ENCODE data around the gene CCDC183.
"Not testable (repeated sequence)": the region's sequence is repeated elsewhere in the genome, so short reads cannot be mapped to it uniquely, and the experiment has no call there.

CCDC183 gene

DNA sequence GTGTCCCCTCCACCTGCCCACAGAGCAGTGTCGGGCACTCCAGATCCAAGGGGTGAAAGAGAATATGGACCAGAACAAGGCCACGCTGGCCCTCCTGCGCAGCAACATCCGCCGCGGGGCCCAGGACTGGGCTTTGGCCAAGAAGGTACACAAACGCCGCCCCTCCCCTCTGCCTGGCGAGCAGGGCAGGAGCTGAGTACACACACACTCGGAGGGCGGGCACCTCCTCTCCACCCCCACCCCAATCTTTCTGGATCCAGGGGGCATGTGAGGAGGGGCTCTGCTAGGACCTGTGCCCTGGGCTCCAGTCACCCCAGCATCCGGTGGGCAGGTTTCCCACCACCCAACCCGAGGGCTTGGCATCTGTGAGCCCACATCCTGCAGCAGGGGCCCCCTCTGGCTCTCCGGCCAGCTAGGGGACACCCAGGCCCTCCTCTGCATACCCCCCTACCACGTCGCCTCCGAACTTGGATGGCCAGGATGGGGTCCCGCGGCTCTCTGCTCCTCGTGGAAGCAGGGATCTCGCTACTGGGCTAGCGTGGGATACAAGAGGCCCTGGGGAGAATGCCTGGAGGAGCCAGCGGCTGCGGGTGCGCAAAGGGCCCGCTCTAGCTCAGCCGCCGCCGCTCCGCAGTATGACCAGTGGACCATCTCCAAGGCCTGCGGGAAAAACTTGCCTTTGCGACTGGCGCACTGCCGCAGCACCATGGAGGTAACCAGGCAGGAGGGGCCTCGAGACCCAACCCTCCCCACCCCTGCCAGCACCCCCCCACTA, 3.1 kb downstream of the CCDC183 start:
- DNase-seq (ENCODE audit: low read depth in 1 of 2, low spot score in 1 of 2), result no peak

GRCh38 chr9:136799854-136800657, 3.9 kb downstream of the CCDC183 start:
- peak; percentile 80 to 85 for DNase-seq (ENCODE audit: low read depth in 1 of 2, low spot score in 1 of 2)

GRCh38 chr9:136802321-136802720, 6.2 kb downstream of the CCDC183 start:
- DNase-seq (ENCODE audit: low read depth in 1 of 2, low spot score in 1 of 2), result no peak

DNA sequence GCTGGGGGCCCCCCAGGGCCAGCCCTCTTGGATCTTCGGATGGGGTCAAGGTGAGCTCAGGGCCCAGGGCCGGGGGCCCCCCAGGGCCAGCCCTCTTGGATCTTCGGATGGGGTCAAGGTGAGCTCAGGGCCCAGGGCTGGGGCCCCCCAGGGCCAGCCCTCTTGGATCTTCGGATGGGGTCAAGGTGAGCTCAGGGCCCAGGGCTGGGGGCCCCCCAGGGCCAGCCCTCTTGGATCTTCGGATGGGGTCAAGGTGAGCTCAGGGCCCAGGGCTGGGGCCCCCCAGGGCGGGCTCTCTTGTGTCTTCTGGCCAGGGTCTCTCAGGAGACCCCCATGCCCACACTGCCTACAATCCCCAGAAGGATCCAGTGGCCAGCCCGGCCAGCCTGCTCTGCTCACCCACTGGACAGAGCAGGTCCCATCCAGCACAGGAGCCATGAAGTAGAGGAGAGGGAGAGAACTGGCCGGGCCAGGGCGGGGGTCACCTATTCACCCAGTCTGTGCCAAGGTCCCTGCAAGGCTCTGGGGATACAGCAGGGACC, 6.9 kb downstream of the CCDC183 start:
- not testable (repeated sequence) for DNase-seq (ENCODE audit: low read depth in 1 of 2, low spot score in 1 of 2)

DNA sequence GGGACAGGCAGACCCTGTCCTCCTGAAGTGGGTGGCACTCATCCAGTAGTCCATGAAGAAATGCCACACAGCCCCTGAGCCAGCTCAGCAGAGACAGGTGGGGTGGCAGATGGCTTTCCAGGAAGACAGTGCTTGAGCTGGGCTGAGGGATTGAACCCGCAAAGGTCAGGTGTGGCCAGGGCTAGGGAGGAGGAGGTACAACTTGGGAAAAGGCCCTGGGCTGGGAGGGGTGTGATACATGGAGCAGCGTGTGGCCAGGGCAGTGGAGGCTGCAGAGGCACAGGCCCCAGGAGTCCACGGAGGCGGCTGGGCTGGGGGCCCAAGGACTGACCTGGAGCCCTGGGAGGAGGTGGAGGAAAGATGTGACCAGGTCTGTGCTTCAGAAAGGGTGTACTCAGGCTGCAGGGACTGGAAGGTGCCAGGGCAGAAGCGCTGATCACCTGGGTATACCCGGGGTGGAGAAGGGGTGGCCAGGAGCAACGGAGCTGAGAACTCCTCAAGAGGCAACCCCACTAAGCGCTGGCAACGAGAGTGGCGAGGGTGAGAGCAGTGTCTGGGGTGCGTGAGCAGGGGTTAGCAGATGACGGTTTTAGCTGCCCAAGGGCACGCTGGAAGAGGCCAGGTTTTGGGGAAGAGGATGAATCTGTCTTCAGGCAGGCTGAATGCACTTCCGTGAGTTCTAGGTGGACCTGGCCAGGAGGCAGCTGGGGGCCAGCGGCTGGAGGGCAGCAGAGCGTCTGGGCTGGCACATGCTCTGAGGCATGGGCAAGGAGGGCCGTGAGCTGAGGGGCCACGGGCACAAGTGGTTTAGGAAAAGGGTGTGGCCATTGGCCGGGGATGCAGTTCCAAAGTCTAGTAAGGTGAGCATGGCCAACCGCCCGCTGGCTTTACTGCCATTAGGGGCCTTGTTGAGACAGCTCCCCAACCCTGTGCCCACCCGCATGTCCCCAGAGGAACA, 7.7 kb downstream of the CCDC183 start:
- DNase-seq (ENCODE audit: low read depth in 1 of 2, low spot score in 1 of 2), result no peak

DNA sequence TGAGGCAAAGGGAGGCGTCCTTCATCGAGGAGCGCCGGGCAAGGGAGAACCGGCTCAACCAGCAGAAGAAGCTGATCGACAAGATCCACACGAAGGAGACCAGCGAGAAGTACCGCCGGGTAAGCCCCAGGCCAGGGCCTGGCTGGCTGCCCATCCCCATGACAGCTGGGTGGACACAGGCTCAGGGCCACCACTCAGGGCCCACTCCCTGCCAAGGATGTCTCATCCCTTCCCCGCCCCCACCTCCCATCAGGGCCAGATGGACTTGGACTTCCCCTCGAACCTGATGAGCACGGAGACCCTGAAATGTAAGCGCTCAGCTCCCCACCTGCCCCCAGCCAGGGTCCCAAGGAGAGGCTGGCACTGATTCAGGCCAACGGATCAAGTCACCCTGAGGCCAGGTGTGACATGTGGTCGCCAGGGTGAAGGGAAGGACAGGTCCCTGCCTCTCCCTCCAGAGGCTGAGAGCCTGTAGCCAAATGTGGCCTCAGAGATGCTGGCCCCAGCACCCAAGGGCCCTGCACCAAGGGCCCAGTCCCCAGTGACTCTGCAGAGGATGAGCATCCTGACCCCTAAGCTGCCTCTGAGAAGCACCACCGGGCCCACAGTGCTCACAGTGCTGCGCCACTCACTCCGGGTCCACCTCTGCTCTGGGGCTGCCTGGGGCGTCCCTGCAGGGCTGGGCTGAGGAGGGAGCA, 8.5 kb downstream of the CCDC183 start:
- DNase-seq (ENCODE audit: low read depth in 1 of 2, low spot score in 1 of 2), result no peak

GRCh38 chr9:136805207-136805740, 9.1 kb downstream of the CCDC183 start:
- DNase-seq (ENCODE audit: low read depth in 1 of 2, low spot score in 1 of 2), result no peak

DNA sequence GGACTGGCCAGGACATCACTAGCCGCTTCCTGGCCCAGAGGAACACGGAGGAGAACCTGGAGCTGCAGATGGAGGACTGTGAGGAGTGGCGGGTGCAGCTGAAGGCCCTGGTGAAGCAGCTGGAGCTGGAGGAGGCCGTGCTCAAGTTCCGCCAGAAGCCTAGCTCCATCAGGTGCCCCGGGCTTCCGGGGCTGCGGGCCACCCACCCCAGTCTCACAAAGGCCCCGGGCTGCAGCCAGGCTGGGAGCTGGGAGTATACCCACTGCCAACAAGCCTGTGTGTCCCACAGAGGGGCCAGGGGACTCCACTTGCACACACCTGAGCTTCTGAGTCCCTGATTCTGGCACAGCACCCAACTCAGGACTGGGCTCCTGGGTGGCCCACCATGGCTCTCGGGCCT, 9.9 kb downstream of the CCDC183 start:
- DNase-seq (ENCODE audit: low read depth in 1 of 2, low spot score in 1 of 2), result no peak

DNA sequence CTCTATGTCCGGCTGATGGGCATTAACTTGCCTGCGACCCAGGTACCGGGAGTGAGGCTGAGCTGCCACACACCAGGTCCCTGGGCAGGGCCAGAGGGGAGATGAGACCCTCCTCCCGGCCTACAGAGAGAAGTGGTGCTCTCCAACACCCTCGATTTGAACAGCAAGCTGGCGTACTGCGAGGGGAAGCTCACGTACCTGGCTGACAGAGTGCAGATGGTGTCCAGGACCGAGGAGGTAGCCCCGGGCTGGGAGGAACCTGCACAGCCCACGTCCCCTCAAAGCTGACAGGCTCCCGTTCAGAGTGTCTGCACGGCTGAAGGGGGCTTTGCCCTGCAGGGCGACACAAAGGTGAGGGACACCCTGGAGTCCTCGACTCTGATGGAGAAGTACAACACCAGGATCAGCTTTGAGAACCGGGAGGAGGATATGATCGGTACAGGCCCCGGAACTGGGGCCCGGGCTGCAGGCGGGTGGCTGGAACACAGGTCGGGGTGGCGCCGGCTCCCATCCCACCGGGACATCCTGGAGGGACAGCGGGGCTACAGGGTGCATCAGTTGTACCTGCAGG, 10.6 kb downstream of the CCDC183 start:
- no peak for DNase-seq (ENCODE audit: low read depth in 1 of 2, low spot score in 1 of 2)

DNA sequence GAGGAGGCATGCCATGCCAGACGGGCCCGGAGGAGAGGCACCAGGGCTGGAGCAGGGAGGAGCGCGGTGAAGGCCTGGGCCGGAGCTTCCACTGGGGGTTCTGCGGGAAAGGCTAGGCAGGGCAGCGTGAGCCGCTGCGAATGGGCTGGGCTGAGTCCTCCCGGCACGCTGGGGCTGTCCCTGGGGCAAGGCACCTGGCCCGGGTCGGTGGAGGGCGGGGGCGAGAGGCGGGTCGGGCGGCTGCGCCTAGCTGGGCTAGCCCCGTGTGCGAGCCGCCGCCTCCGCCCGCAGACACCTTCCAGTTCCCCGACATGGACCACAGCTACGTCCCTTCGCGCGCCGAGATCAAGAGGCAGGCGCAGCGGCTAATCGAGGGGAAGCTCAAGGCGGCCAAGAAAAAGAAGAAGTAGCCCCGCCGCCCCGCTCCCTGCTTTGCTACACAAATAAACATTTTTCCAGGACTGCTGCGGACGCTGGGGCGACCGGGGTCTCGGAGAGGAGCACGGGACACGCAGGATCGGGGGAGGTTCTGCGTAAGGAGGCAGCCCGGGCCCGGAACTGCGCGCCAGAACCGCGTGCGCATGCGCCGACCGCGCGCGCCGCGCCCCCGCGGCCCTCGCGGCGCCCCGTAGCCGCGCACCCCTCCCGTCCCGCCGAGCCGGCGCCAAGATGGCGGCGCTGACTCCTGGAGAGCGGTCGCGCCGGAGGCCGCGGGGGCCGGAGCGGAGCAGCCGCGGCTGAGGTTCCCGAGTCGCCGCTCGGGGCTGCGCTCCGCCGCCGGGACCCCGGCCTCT, 11.3 kb downstream of the CCDC183 start, which contains the start of gene RABL6:
TSS of gene RABL6 (plus strand) at position 668 of the 794 bp plus-strand sequence. CDS start 249 bp downstream, outside the sequence.
- DNase-seq (ENCODE audit: low read depth in 1 of 2, low spot score in 1 of 2), result peak; percentile 66 to 74

DNA sequence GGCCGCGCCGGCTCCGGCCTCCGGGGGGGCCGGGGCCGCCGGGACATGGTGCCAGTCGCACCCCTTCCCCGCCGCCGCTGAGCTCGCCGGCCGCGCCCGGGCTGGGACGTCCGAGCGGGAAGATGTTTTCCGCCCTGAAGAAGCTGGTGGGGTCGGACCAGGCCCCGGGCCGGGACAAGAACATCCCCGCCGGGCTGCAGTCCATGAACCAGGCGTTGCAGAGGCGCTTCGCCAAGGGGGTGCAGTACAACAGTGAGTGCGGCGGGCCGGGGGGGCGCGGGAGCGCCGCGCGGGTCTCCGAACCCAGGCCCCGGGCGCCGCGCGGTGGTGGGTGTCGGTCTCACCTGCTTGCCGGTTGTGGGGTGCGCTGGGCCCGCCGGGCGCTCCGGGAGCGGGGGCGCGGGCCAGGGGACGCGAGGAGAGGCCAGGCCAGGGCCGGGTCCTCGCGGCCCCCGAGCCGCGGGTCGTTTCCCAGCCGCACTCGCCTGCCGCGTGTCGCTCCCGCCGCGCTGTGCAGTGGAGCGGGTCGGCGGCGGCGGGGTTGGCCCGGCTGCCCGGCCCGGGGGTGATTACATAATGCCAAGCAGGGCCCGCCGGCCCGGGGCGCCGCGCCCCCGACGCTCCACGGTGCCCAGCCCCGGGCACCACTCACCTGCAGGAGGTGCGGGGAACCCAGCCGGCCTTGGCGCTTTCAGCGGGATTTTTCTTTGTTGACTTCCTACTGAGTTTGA, 12.1 kb downstream of the CCDC183 start:
- DNase-seq (ENCODE audit: low read depth in 1 of 2, low spot score in 1 of 2), result peak in 1 of 2 donors; percentile 31

- DNase-seq (ENCODE audit: low read depth in 1 of 2, low spot score in 1 of 2), result no peak
Observed at GRCh38 chr9:136808806-136809158, 12.6 kb downstream of the CCDC183 start.

GRCh38 chr9:136814725-136815421, 18.7 kb downstream of the CCDC183 start:
- no peak for DNase-seq (ENCODE audit: low read depth in 1 of 2, low spot score in 1 of 2)

DNA sequence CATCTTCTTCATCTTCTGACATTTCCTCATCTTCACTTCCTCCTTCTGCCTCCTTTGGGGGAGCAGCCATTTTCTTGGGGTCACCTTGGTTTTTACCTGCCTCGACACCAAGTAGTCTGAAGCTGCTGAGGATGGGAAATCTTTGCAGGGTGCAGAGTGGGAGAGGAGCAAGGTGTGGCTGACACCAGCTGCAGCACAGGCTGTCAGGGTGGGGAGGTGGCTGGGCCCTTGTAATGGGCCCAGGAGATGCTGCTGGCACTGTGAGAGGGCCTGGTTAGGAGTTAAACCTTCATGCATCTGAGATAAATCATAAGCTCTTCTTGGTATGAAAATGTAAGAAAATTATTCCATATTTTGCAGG, 19.3 kb downstream of the CCDC183 start:
- DNase-seq (ENCODE audit: low read depth in 1 of 2, low spot score in 1 of 2), result no peak

- no peak for DNase-seq (ENCODE audit: low read depth in 1 of 2, low spot score in 1 of 2)
Observed at GRCh38 chr9:136820971-136821825, 25.1 kb downstream of the CCDC183 start.

- no peak for DNase-seq (ENCODE audit: low read depth in 1 of 2, low spot score in 1 of 2)
Observed at GRCh38 chr9:136821826-136822544, 25.8 kb downstream of the CCDC183 start.
